8988T (cell line): ENCODE data around the gene RALA.

Experiments
- DNase-seq: peaks from one replicate; pipeline ENCODE4 v3.0.0; 2011

Gene RALA

GRCh38 chr7:39623047-39623731 lies at the start of gene RALA:
Gene RALA, plus strand, starts transcription at chr7:39623572. Its CDS starts 63,096 bp downstream, at chr7:39686668.
- DNase-seq, result peak; percentile 73

- DNase-seq, result no peak
Observed at GRCh38 chr7:39574673-39575349, 48.6 kb upstream of the RALA start.

- no peak for DNase-seq
Observed at GRCh38 chr7:39577229-39577874, 46.0 kb upstream of the RALA start.

- peak; percentile 24 for DNase-seq
Observed at GRCh38 chr7:39580149-39580874, 43.1 kb upstream of the RALA start.

GRCh38 chr7:39582536-39582935 lies 40.8 kb upstream of the RALA start:
- no peak for DNase-seq

- DNase-seq, result no peak
Observed at GRCh38 chr7:39583539-39583938, 39.8 kb upstream of the RALA start.

- DNase-seq, result no peak
Observed at GRCh38 chr7:39587393-39587792, 36.0 kb upstream of the RALA start.

- no peak for DNase-seq
Observed at GRCh38 chr7:39588416-39588815, 35.0 kb upstream of the RALA start.

GRCh38 chr7:39589323-39590111 lies 33.9 kb upstream of the RALA start:
- no peak for DNase-seq

GRCh38 chr7:39592586-39592985 lies 30.8 kb upstream of the RALA start:
- DNase-seq, result no peak

GRCh38 chr7:39594988-39595620 lies 28.3 kb upstream of the RALA start:
- DNase-seq, result no peak

GRCh38 chr7:39602351-39602750 lies 21.0 kb upstream of the RALA start:
- no peak for DNase-seq

GRCh38 chr7:39603924-39604323 lies 19.4 kb upstream of the RALA start:
- no peak for DNase-seq

- no peak for DNase-seq
Observed at GRCh38 chr7:39605087-39605486, 18.3 kb upstream of the RALA start.

GRCh38 chr7:39606352-39606751 lies 17.0 kb upstream of the RALA start:
- DNase-seq, result no peak

- no peak for DNase-seq
Observed at GRCh38 chr7:39606941-39607340, 16.4 kb upstream of the RALA start.

- DNase-seq, result no peak
Observed at GRCh38 chr7:39607865-39608264, 15.5 kb upstream of the RALA start.

GRCh38 chr7:39608278-39608677 lies 15.1 kb upstream of the RALA start:
- DNase-seq, result no peak

GRCh38 chr7:39609113-39609934 lies 14.0 kb upstream of the RALA start:
- DNase-seq, result no peak

- no peak for DNase-seq
Observed at GRCh38 chr7:39609935-39610263, 13.5 kb upstream of the RALA start.

GRCh38 chr7:39613577-39613976 lies 9.8 kb upstream of the RALA start:
- no peak for DNase-seq
